GM21786 (cell line): Measurements from ENCODE around the gene PLET1.
"Not testable (repeated sequence)": the region's sequence is repeated elsewhere in the genome, so short reads cannot be mapped to it uniquely, and the experiment has no call there.

ENCODE experiments used
- ATAC-seq: cut with Tn5 transposase; IDR thresholded peaks from one replicate; pipeline ENCODE4 v1.9.1; 2021; ENCODE audit not compliant: unreplicated experiment

PLET1 gene

DNA sequence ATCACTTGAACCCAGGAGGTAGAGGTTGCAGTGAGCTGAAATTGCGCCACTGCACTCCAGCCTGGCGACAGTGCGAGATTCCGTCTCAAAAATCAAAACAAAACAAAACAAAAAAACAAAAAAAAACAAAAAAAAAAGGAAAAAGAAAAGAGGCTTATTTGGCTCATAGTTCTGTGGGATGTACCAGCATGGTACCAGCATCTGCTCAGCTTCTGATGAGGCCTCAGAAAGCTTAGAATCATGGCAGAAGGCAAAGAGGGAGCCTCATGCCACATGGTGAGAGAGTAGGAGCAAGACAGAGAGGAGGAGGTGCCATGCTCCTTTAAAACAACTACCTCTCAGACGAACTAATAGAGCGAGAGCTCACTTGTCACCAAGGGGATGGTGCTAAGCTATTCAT lies 45.0 kb downstream of the PLET1 start:
- no peak for ATAC-seq

DNA sequence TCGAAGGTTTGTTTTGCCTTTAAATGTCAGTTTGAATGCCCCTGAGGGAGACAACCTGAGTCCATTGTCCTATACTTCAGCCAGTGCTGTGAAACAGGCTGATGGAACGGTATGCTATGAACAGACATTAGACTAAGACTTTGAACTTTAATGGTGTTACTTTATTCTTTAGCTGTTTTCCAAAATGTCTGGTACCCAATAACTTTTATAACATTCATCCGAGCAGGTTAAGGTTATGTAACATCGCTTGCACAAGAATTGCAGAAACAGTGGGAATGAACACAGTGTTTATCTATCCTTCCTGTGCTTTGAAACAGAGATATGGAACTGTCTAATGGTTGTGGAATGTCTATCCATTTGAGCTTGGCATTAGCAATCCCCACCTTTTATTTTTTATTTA lies 46.9 kb downstream of the PLET1 start:
- ATAC-seq = no peak

DNA sequence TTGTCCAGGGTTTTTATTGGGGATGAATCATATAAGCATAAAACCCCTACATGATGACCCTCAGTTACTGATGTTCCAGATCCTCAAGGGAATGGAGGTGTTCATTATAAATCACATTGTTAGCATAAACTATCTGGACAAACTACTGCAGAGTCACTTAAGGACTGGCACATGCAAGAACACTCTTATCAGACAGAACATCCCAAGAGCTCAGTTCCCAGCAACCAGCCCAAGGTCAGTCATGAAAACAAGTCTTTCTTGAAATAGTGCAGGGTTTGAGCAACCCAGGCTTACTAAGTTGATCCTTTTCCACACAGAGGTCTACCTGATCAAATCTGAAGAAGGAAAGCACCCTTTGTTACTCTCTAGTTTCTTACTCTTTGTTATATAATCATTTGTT lies 48.0 kb downstream of the PLET1 start:
- ATAC-seq = no peak

DNA sequence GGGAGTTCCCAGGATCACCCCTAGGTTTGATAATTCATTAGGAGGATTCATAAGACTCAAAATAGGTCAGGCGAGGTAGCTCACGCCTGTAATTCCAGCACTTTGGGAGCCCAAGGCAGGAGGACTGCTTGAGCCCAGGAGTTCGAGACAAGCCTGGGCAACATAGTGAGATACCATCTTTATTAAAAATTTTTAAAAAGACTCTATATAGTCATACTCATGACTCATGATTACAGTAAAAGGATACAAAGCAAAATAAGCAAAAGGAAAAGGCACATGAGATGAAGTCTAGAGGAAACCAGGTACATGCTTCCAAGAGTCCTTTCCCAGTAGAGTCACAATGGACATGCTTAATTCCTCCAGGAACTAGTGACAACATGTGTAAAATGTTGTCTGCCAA lies 48.4 kb downstream of the PLET1 start:
- ATAC-seq = no peak

DNA sequence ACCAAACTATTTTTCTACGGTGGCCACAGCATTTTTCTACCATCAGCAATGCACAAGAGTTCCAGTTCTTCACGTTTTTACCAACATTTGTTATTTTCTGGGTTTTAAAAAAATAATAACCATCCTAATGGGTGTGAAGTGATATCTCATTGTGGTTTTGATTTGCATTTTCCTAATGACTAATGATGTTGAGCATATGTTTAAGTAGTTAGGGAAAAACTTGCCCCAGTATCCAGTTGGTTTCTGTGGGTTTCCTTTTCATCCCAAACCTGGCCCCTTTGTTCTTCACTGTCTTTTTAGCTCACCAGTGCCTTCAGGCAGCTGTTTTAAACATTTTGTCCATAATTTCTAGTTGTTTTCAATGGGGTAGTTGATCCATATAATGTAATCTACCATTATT lies 49.1 kb downstream of the PLET1 start:
- ATAC-seq = no peak

DNA sequence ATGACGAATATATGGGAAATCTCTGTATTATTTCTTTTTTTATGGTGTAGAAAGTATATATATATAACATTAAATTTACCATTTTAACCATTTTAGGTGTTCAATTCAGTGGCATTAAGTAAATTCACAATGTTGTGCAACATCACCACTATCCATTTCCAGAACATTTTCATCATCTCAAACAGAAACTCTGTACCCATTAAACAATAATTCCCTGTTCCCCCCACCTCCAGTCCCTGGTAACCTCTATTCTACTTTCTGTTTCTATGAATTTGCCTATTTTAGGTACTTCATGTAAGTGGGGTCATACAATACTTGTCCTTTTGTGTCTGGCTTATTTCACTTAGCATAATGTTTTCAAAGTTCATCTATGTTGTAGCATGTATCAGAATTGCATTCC lies 49.8 kb downstream of the PLET1 start:
- ATAC-seq = no peak

DNA sequence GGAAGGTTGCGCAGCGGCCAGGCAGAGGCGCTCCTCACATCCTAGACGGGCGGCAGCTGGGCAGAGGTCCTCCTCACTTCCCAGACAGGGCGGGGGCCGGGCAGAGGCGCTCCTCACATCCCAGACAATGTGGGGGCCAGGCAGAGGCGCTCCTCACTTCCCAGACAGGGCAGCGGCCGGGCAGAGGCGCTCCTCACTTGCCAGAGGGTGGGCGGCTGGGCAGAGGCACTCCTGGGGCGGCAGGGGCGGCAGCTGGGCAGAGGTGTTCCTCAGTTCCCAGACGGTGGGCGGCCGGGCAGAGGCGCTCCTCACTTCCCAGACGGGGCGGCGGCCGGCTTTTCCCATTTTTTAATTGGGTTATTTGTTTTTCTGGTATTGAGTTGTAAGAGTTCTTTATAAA lies 54.6 kb downstream of the PLET1 start:
- ATAC-seq = no peak

DNA sequence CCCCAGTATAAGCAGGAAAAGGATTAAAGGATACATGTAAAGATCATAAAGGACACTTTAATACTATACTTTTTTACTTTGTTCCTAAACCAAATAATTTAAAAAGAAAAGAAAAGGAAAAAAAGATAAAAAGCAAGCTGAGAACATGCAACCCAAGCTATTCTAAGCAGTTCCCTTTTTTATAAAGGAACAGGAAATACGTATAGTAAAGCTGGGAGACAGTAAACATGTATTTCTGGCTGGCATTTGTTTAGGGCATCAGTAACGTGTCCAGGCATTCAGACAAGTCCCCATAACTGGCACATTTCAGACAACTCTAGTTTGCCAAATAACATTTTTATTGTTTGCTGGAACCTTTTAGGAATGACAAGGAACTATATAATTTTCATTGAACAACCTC lies 60.4 kb downstream of the PLET1 start:
- ATAC-seq = no peak

DNA sequence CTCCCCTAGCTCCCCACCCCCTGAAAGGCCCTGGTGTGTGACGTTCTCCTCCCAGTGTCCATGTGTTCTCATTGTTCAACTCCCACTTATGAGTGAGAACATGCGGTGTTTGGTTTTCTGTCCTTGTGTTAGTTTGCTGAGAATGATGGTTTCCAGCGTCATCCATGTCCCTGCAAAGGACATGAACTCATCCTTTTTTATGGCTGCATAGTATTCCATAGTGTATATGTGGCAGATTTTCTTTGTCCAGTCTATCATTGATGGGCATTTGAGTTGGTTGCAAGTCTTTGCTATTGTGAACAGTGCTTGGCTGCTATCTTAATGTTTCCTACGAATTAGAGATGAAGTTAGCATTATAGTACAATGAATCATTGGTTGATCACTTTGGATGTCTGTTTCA lies 61.6 kb downstream of the PLET1 start:
- ATAC-seq = not testable (repeated sequence)
